Trophoblast cell (in vitro differentiated cells and primary cell): Measurements from ENCODE around the gene CAPZB.

ENCODE experiments used
- DNase-seq, 2 donors: peaks; one replicate each; pipeline ENCODE4 v3.0.0-alpha.2; 2016
- H2AFZ ChIP-seq: 2 replicates; pipeline ENCODE4 v1.6.1; 2013; ENCODE audit warnings: low read length, moderate library complexity, mild to moderate bottlenecking; ENCODE audit not compliant: insufficient read depth, poor library complexity
- H2AK5ac ChIP-seq: 2 replicates; pipeline ENCODE4 v1.6.1; 2013; ENCODE audit warnings: mild to moderate bottlenecking, low read length
- H2BK120ac ChIP-seq: 2 replicates; pipeline ENCODE4 v1.6.1; 2013; ENCODE audit warnings: low read length, mild to moderate bottlenecking, moderate library complexity; ENCODE audit not compliant: insufficient read depth, poor library complexity
- H2BK12ac ChIP-seq: 2 replicates; pipeline ENCODE4 v1.6.1; 2013; ENCODE audit warnings: mild to moderate bottlenecking, low read length, moderate library complexity
- H2BK5ac ChIP-seq: 2 replicates; pipeline ENCODE4 v1.6.1; 2013; ENCODE audit warnings: low read length, low read depth, moderate library complexity, mild to moderate bottlenecking; ENCODE audit not compliant: poor library complexity
- H3K14ac ChIP-seq: 2 replicates; pipeline ENCODE4 v1.6.1; 2013; ENCODE audit warnings: mild to moderate bottlenecking, low read length
- H3K18ac ChIP-seq: 2 replicates; pipeline ENCODE4 v1.6.1; 2013; ENCODE audit warnings: mild to moderate bottlenecking, low read length
- H3K23ac ChIP-seq: 2 replicates; pipeline ENCODE4 v1.6.1; 2013; ENCODE audit warnings: low read length
- H3K27ac ChIP-seq: 2 replicates; pipeline ENCODE4 v1.5.1; 2013; ENCODE audit warnings: low read depth, mild to moderate bottlenecking, inconsistent platforms, low read length, moderate library complexity
- H3K27me3 ChIP-seq: 2 replicates; pipeline ENCODE4 v1.6.1; 2013; ENCODE audit warnings: inconsistent platforms, mild to moderate bottlenecking, low read length, moderate library complexity; ENCODE audit not compliant: insufficient read depth
- H3K36me3 ChIP-seq, 2 experiments: 1 replicate in 1 of 2; 2 replicates in 1 of 2; pipeline ENCODE4 v1.6.1; 2013; ENCODE audit warnings: low read length in 2 of 2, mild to moderate bottlenecking in 2 of 2, moderate library complexity in 1 of 2; ENCODE audit not compliant: insufficient read depth in 2 of 2, control insufficient read depth in 1 of 2
- H3K4ac ChIP-seq: 2 replicates; pipeline ENCODE4 v1.6.1; 2013; ENCODE audit warnings: low read depth, mild to moderate bottlenecking, low read length, moderate library complexity
- H3K4me1 ChIP-seq, 2 experiments: 1 replicate in 1 of 2; 2 replicates in 1 of 2; pipeline ENCODE4 v1.6.1; 2013; ENCODE audit warnings: low read length in 2 of 2, mild to moderate bottlenecking in 2 of 2, moderate library complexity in 1 of 2; ENCODE audit not compliant: insufficient read depth in 2 of 2, control insufficient read depth in 1 of 2
- H3K4me2 ChIP-seq: 2 replicates; pipeline ENCODE4 v1.6.1; 2013; ENCODE audit warnings: inconsistent platforms, mild to moderate bottlenecking, low read length, moderate library complexity
- H3K4me3 ChIP-seq: 2 replicates; pipeline ENCODE4 v1.5.1; 2013; ENCODE audit warnings: mild to moderate bottlenecking, low read depth, low read length, inconsistent platforms
- H3K79me1 ChIP-seq: one replicate; pipeline ENCODE4 v1.6.1; 2013; ENCODE audit warnings: low read length
- H3K79me2 ChIP-seq: 2 replicates; pipeline ENCODE4 v1.6.1; 2013; ENCODE audit warnings: low read length, mild to moderate bottlenecking; ENCODE audit not compliant: control insufficient read depth, insufficient read depth, poor library complexity
- H3K9ac ChIP-seq: 2 replicates; pipeline ENCODE4 v1.6.1; 2013; ENCODE audit warnings: mild to moderate bottlenecking, low read length
- H3K9me3 ChIP-seq: 2 replicates; pipeline ENCODE4 v1.6.1; 2013; ENCODE audit warnings: low read depth, mild to moderate bottlenecking, control low read depth, inconsistent platforms, low read length; ENCODE audit not compliant: insufficient read depth
- H4K12ac ChIP-seq: 2 replicates; pipeline ENCODE4 v1.6.1; 2013; ENCODE audit warnings: low read depth, mild to moderate bottlenecking, low read length, moderate library complexity
- H4K8ac ChIP-seq: 2 replicates; pipeline ENCODE4 v1.6.1; 2013; ENCODE audit warnings: low read depth, mild to moderate bottlenecking, low read length, moderate library complexity
- H4K91ac ChIP-seq: one replicate; pipeline ENCODE4 v1.6.1; 2013; ENCODE audit warnings: low read depth, mild to moderate bottlenecking, low read length, moderate library complexity
- WGBS: extraction: QIAGEN DNeasy Blood & Tissue Kit; methylation state at CpG from one replicate; pipeline ENCODE4 v1.1.7; 2013; ENCODE audit warnings: missing lambda C conversion rate; ENCODE audit not compliant: insufficient read length, insufficient coverage; ENCODE audit errors: extremely low coverage; 5-methylcytosine and 5-hydroxymethylcytosine counted together

CAPZB gene

GRCh38 chr1:19419691-19420090 lies 65.6 kb downstream of the CAPZB start:
- H3K18ac ChIP-seq: no peak overlapping the region
- H3K79me2 ChIP-seq: peaks cover 16% of the 10 kb centered on the region

DNA sequence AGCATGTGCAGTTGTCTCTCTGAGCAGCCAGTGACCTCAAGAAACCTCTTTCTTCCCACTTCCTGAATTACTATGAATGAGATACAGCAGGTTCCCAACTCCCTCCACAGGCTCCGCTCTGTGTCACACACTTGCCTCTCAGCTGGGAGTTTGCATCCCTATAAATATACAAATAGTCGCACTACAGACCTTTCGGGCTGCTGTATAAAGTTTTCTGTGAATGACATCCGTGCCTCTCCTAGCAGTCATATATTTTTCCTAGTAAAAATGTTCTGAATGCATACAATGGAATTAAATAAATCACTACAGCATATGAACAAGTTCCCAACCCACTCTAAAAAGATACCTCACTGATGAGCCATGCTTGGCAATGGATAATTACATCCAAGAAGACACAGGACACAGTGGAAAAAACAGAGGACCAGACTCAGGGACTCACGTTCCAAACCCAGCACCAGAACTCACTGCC lies 66.8 kb downstream of the CAPZB start:
- no peak overlapping the region for H3K23ac ChIP-seq

More at GRCh38 chr1:19419691-19420090, 65.6 kb downstream of the CAPZB start:
- Histone ChIP-seq H2AK5ac (no peak overlapping the region), H3K4me2 (no peak overlapping the region), H3K27me3 (no peaks in the 10 kb centered on the region), H2BK5ac (no peak overlapping the region), H2AFZ (no peak overlapping the region), H4K8ac (no peak overlapping the region), H3K4me3 (no peak overlapping the region), H3K4me1 (peaks cover 0 to 2% of the 10 kb centered on the region in 2 experiments), H3K27ac (no peak overlapping the region), H3K36me3 (peaks cover 24 to 33% of the 10 kb centered on the region in 2 experiments), H2BK12ac (no peak overlapping the region), H3K14ac (no peak overlapping the region), H4K91ac (no peak overlapping the region), H3K9me3 (no peaks in the 10 kb centered on the region), H4K12ac (no peak overlapping the region), H3K23ac (no peak overlapping the region), H3K4ac (peak overlapping the region; percentile 64), H3K9ac (no peak overlapping the region), H2BK120ac (no peak overlapping the region), H3K79me1 (no peaks in the 10 kb centered on the region)
- WGBS: no CpG with 5 or more reads among the region's 9 CpGs
- DNase-seq: no peak

GRCh38 chr1:19416921-19417470 lies 68.3 kb downstream of the CAPZB start:
- no peak overlapping the region for H3K27ac ChIP-seq
- H2BK5ac ChIP-seq: no peak overlapping the region
- H3K4me3 ChIP-seq: no peak overlapping the region
- no peak overlapping the region for H3K9ac ChIP-seq
- H3K14ac ChIP-seq: no peak overlapping the region
- no peak overlapping the region for H4K8ac ChIP-seq
- DNase-seq: no peak
- no peak overlapping the region for H2AFZ ChIP-seq
- peaks cover 12% of the 10 kb centered on the region for H3K79me2 ChIP-seq
- H3K4me1 ChIP-seq: peaks cover 0 to 2% of the 10 kb centered on the region in 2 experiments
- H3K9me3 ChIP-seq: no peaks in the 10 kb centered on the region
- H2BK12ac ChIP-seq: no peak overlapping the region
- no peak overlapping the region for H2AK5ac ChIP-seq
- no peaks in the 10 kb centered on the region for H3K27me3 ChIP-seq
- no peak overlapping the region for H3K23ac ChIP-seq
- H3K36me3 ChIP-seq: peaks cover 28 to 38% of the 10 kb centered on the region in 2 experiments
- H3K18ac ChIP-seq: no peak overlapping the region
- no CpG with 5 or more reads among the region's 6 CpGs for WGBS
- no peak overlapping the region for H4K91ac ChIP-seq
- no peak overlapping the region for H2BK120ac ChIP-seq
- no peaks in the 10 kb centered on the region for H3K79me1 ChIP-seq
- no peak overlapping the region for H4K12ac ChIP-seq
- H3K4ac ChIP-seq: peak overlapping the region; percentile 33
- no peak overlapping the region for H3K4me2 ChIP-seq

More for the DNA sequence above, 66.8 kb downstream of the CAPZB start:
- H3K4me1 ChIP-seq: peaks cover 0 to 2% of the 10 kb centered on the region in 2 experiments
- no peak overlapping the region for H3K18ac ChIP-seq
- no peak overlapping the region for H4K91ac ChIP-seq
- no peak overlapping the region for H4K12ac ChIP-seq
- DNase-seq: no peak
- no peak overlapping the region for H2AFZ ChIP-seq
- no peak overlapping the region for H3K4me2 ChIP-seq
- H2BK12ac ChIP-seq: no peak overlapping the region
- H2BK120ac ChIP-seq: no peak overlapping the region
- no peak overlapping the region for H3K4ac ChIP-seq
- no peaks in the 10 kb centered on the region for H3K27me3 ChIP-seq
- H3K27ac ChIP-seq: no peak overlapping the region
- WGBS: no CpG with 5 or more reads among the region's 5 CpGs
- H3K36me3 ChIP-seq: peaks cover 28 to 37% of the 10 kb centered on the region in 2 experiments
- H3K9me3 ChIP-seq: no peaks in the 10 kb centered on the region
- H3K79me2 ChIP-seq: peaks cover 10% of the 10 kb centered on the region
- H3K79me1 ChIP-seq: no peaks in the 10 kb centered on the region
- no peak overlapping the region for H3K4me3 ChIP-seq
- no peak overlapping the region for H4K8ac ChIP-seq
- no peak overlapping the region for H2BK5ac ChIP-seq
- no peak overlapping the region for H3K9ac ChIP-seq
- H2AK5ac ChIP-seq: no peak overlapping the region
- no peak overlapping the region for H3K14ac ChIP-seq

DNA sequence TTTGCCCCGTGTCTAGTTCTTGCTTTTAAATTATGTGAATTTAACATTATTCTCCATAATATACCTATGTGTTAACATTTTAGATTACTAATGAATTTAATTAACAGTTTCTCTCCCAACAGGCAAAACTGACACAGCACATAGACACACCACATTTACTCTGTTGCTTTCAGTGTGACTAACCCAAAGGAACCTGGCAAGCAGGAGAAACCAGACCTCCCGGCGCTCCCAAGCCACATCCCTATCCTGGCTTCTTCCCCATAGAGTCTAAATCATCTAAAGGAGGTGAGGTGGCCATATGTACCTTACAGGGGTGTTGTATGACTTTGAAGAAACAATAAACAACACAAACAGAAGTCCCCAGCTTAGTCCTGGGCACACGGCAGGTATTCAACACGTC lies 69.2 kb downstream of the CAPZB start:
- WGBS: no CpG with 5 or more reads among the region's 5 CpGs
- H2AK5ac ChIP-seq: no peak overlapping the region

More for the DNA sequence above, 69.2 kb downstream of the CAPZB start:
- Histone ChIP-seq H3K79me1 (no peaks in the 10 kb centered on the region), H3K27ac (no peak overlapping the region), H3K4me3 (no peak overlapping the region), H2AFZ (no peak overlapping the region), H3K9me3 (no peaks in the 10 kb centered on the region), H2BK120ac (no peak overlapping the region), H3K9ac (no peak overlapping the region), H3K79me2 (peaks cover 10% of the 10 kb centered on the region), H4K91ac (no peak overlapping the region), H3K18ac (no peak overlapping the region), H4K8ac (no peak overlapping the region), H3K4ac (peak overlapping the region; percentile 3), H3K4me1 (peaks cover 0 to 2% of the 10 kb centered on the region in 2 experiments), H3K14ac (no peak overlapping the region), H2BK5ac (no peak overlapping the region), H3K36me3 (peaks cover 31 to 43% of the 10 kb centered on the region in 2 experiments), H4K12ac (no peak overlapping the region), H3K23ac (no peak overlapping the region), H3K4me2 (no peak overlapping the region), H2BK12ac (no peak overlapping the region), H3K27me3 (no peaks in the 10 kb centered on the region)
- DNase-seq: no peak
